Measurements from ENCODE around the gene PAPPA. TPM values are rescaled to one million over a fixed set of nuclear protein-coding genes. Genes with fewer than 3 reads are reported as not detected.

PAPPA gene
- total RNA-seq, 1 experiment from 2014 or later: 0.05 TPM

- H2AFZ ChIP-seq (ENCODE audit: low read depth, low read length, poor library complexity, severe bottlenecking): no peak overlapping the region
- H3K4me3 ChIP-seq (replicated peaks in 1 of 2; ENCODE audit: low read depth in 1 of 2, low read length in 2 of 2): no peak overlapping the region
- no peaks in the 10 kb centered on the region for H3K9me2 ChIP-seq (ENCODE audit: insufficient read depth)
- TF ChIP-seq RAD21 (IDR thresholded peaks at IDR 0.05; ENCODE audit: low read depth) (no peak), SRF (IDR thresholded peaks at IDR 0.05; ENCODE audit: low read depth) (no peak), ZFX (IDR thresholded peaks at IDR 0.05) (no peak), TCF7L2 (IDR thresholded peaks at IDR 0.05; ENCODE audit: borderline replicate concordance, extremely low read depth, insufficient read depth, insufficient read length) (no peak), CEBPB (IDR thresholded peaks at IDR 0.05; ENCODE audit: low read depth) (no peak), EGR1 (IDR thresholded peaks at IDR 0.05; ENCODE audit: low read depth) (no peak)
- TF ChIP-seq, protein P1, sequence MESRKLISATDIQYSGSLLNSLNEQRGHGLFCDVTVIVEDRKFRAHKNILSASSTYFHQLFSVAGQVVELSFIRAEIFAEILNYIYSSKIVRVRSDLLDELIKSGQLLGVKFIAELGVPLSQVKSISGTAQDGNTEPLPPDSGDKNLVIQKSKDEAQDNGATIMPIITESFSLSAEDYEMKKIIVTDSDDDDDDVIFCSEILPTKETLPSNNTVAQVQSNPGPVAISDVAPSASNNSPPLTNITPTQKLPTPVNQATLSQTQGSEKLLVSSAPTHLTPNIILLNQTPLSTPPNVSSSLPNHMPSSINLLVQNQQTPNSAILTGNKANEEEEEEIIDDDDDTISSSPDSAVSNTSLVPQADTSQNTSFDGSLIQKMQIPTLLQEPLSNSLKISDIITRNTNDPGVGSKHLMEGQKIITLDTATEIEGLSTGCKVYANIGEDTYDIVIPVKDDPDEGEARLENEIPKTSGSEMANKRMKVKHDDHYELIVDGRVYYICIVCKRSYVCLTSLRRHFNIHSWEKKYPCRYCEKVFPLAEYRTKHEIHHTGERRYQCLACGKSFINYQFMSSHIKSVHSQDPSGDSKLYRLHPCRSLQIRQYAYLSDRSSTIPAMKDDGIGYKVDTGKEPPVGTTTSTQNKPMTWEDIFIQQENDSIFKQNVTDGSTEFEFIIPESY (IDR thresholded peaks at IDR 0.05; ENCODE audit: extremely low read depth, insufficient replicate concordance, low read length): no peak
- no TSS peak for BruUV-seq (replicated peaks)
- peaks cover 68% of the 10 kb centered on the region for H3K27me3 ChIP-seq (ENCODE audit: insufficient read depth, low read length)
- no peak overlapping the region for H3K4me2 ChIP-seq (ENCODE audit: low read length)
- H3K36me3 ChIP-seq (ENCODE audit: control insufficient read depth in 1 of 2, insufficient read depth in 2 of 2, low read length in 2 of 2): no peaks in the 10 kb centered on the region
- ATAC-seq (no peak), DNase-seq (ENCODE audit: low read depth, low spot score) (no peak)
- no peak overlapping the region for H3K9ac ChIP-seq (ENCODE audit: low read length)
- CTCF ChIA-PET: no interaction called here
- intact Hi-C loops (cut with micrococcal nuclease): no loop called here
- H3K79me2 ChIP-seq (ENCODE audit: insufficient read depth, low read length): no peaks in the 10 kb centered on the region
- POLR2A ChIA-PET: no interaction called here
- no peak overlapping the region for H3K27ac ChIP-seq (ENCODE audit: low read depth, low read length)
- H4K20me1 ChIP-seq (ENCODE audit: insufficient read depth): no peaks in the 10 kb centered on the region
- RAD21 ChIA-PET (ENCODE audit: low non-redundant PET in 1 of 2, low total read pairs in 2 of 2, uncharacterized antibody in 2 of 2, unreplicated experiment in 2 of 2): no interaction called here
- no peaks in the 10 kb centered on the region for H3K9me3 ChIP-seq (ENCODE audit: control insufficient read depth in 1 of 2, insufficient read depth in 1 of 2, low read depth in 1 of 2, low read length in 2 of 2)
- no peaks in the 10 kb centered on the region for H3K4me1 ChIP-seq (ENCODE audit: control insufficient read depth in 1 of 2, insufficient read depth in 2 of 2, low read length in 2 of 2)
These were observed 192.2 kb downstream of the PAPPA start for GRCh38 chr9:116345817-116346216.

GRCh38 chr9:116349684-116350083, 196.1 kb downstream of the PAPPA start:
- no TSS peak for BruUV-seq (replicated peaks)
- POLR2A ChIA-PET: no interaction called here

More at GRCh38 chr9:116349684-116350083, 196.1 kb downstream of the PAPPA start:
- peaks cover 81% of the 10 kb centered on the region for H3K27me3 ChIP-seq (ENCODE audit: insufficient read depth, low read length)
- H3K4me3 ChIP-seq (replicated peaks in 1 of 2; ENCODE audit: low read depth in 1 of 2, low read length in 2 of 2): no peak overlapping the region
- CTCF ChIA-PET: no interaction called here
- H3K9ac ChIP-seq (ENCODE audit: low read length): no peak overlapping the region
- RAD21 ChIA-PET (ENCODE audit: low non-redundant PET in 1 of 2, low total read pairs in 2 of 2, uncharacterized antibody in 2 of 2, unreplicated experiment in 2 of 2): no interaction called here
- H3K36me3 ChIP-seq (ENCODE audit: control insufficient read depth in 1 of 2, insufficient read depth in 2 of 2, low read length in 2 of 2): no peaks in the 10 kb centered on the region
- ATAC-seq (no peak), DNase-seq (ENCODE audit: low read depth, low spot score) (no peak)
- H4K20me1 ChIP-seq (ENCODE audit: insufficient read depth): no peaks in the 10 kb centered on the region
- no peaks in the 10 kb centered on the region for H3K4me1 ChIP-seq (ENCODE audit: control insufficient read depth in 1 of 2, insufficient read depth in 2 of 2, low read length in 2 of 2)
- H3K9me2 ChIP-seq (ENCODE audit: insufficient read depth): no peaks in the 10 kb centered on the region
- TF ChIP-seq EGR1 (IDR thresholded peaks at IDR 0.05; ENCODE audit: low read depth): no peak
- no peak for TF ChIP-seq MAX (IDR thresholded peaks at IDR 0.05)
- no peak for TF ChIP-seq YY1 (IDR thresholded peaks at IDR 0.05; ENCODE audit: extremely low read depth, insufficient replicate concordance, low read depth, low read length)
- TF ChIP-seq SRF (IDR thresholded peaks at IDR 0.05; ENCODE audit: low read depth): no peak
- intact Hi-C loops (cut with micrococcal nuclease): no loop called here
- no peaks in the 10 kb centered on the region for H3K9me3 ChIP-seq (ENCODE audit: control insufficient read depth in 1 of 2, insufficient read depth in 1 of 2, low read depth in 1 of 2, low read length in 2 of 2)
- H3K79me2 ChIP-seq (ENCODE audit: insufficient read depth, low read length): no peaks in the 10 kb centered on the region
- no peak overlapping the region for H3K4me2 ChIP-seq (ENCODE audit: low read length)
- no peak overlapping the region for H2AFZ ChIP-seq (ENCODE audit: low read depth, low read length, poor library complexity, severe bottlenecking)
- no peak overlapping the region for H3K27ac ChIP-seq (ENCODE audit: low read depth, low read length)
